ENCODE results near the gene GPR17.
A peak's percentile ranks its signal among the peaks of the same experiment; 100 is the strongest.

GPR17 gene

GRCh38 chr2:127671557-127672302 is 25.8 kb downstream of the GPR17 start:
- DNase-seq = no peak

DNA sequence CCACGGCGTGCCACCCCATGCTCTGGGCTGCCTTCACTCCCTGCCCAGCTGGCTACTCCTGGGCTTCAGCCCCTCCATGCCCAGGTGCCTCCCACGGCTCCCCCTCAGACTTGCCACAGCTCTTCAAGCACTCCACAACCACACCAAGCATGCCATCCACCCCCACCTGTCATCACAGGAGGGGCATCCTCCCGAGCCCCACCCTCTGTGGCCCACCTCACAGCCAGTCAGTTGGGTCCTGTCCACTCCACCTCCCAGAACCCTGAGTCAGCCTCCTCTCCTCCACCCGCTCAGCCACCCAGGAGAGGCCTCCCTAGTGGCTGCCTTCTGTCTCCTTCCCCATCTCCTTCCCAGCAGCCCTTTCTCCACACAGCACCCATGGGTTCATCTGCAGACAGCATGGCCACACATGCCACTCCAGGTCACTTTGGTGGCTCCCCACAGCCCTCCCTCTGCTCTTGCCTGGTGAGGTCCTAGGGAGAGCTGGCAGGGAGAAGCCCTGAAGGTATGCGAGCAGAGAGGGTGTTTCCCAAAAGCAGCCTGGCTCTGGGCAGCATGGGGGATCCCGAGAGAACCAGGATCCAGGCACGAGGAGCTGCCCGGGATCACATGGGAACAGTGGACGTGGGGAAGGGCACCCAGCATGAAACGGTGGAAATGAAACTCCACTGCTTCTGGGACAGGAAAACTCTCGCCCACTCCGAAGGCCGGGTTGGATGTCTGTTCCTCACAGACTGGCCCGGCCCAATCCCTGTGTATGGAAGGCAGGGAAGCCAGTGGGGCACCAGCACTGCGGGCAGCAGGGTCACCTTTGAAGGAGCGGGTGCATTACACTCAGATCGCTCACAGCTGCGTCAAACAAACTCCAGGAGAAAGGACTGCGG is 26.6 kb downstream of the GPR17 start:
- no peak for DNase-seq

- DNase-seq = peak; percentile 27
These were observed 27.5 kb downstream of the GPR17 start for GRCh38 chr2:127673291-127674069.

GRCh38 chr2:127674241-127675209 is 28.6 kb downstream of the GPR17 start:
- DNase-seq = peak; percentile 38

DNA sequence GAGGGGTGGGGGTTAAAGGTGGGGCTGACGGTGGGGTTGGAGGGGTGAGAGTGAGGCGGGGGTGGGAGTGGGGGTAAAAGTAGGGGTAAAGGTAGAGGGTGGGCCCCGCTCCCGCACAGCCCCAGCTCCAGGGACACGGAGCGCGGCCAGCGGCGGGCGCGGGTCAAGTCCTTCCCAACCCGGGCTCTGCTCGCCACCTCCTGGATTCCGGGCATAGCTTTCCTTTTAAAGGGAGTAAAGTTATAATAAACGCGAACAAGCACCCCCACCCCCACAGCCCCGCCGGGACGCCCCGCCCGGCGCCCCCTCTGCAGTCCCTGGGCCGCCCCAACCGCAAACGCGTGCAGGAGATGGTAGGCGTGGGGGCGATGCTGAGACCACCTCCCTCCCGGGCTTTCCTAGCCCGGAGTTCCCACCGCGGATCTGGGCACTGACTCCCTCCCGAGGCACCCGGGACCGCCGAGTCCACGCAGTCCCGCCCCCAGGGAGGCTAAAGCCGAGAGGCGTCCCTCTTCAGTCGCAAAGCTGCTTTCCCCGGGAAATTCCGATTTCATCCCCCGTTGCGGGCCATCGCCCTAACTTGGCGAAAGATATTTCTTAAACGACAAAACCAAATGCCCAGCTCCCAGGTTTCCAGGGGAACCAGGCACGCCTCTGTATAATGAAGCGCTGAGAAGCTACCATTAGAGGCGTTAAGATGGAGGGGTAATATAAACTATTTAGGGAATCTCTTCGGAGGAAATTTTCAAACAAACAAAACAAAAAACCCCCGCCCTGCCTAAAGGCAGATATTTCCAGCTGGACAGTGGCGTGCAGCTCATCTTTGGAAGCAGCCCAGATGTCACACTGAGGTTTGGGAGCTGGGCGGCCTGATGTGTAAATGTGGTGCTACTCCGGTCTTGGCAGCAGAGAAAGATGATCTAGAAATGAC is 29.6 kb downstream of the GPR17 start, which contains the start of gene LIMS2:
Gene LIMS2 (minus strand): TSS at position 200 of the 931 bp plus-strand sequence. CDS start 506 bp downstream, outside the sequence.
- DNase-seq = peak; percentile 77

DNA sequence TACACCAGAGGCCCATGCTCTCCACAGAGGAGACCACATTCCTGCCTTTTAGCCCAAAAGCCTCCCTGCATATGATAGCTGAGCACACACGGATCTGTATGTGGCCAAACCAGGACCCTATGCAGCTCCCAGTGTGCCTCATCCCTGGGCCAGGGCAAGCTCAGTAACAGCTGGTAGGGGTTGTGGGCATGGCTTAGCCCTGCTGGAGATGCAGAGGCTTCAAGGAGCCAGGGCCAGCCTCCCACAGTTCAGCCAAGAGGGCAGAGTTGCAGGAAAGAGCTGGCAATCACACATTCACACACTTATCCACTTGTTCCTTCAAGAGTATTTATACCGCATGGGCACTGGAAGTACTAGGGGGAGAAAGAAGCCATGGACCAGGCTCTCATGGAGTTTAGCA is 31.0 kb downstream of the GPR17 start:
- DNase-seq = no peak

DNA sequence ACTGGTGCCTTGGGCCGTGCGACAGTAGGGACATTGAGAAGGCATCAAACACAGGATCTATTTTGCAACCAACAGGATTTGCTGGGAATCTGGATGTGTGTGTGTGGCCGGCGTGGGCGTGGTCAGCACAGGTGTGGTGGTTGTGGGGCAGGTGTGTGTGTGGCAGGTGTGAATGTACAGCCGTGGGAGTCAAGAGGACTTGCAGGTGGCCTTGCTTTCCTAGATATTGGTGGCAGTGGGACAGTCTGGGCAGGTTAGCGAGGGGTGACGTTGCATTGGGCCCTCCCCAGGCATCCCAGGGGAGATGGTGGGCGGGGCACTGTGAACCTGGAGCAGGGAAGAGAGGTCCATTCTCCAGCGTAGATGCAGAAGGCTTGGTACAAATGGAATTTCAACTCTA is 32.6 kb downstream of the GPR17 start:
- DNase-seq = no peak

- DNase-seq = no peak
These were observed 33.0 kb downstream of the GPR17 start for GRCh38 chr2:127678991-127679390.

DNA sequence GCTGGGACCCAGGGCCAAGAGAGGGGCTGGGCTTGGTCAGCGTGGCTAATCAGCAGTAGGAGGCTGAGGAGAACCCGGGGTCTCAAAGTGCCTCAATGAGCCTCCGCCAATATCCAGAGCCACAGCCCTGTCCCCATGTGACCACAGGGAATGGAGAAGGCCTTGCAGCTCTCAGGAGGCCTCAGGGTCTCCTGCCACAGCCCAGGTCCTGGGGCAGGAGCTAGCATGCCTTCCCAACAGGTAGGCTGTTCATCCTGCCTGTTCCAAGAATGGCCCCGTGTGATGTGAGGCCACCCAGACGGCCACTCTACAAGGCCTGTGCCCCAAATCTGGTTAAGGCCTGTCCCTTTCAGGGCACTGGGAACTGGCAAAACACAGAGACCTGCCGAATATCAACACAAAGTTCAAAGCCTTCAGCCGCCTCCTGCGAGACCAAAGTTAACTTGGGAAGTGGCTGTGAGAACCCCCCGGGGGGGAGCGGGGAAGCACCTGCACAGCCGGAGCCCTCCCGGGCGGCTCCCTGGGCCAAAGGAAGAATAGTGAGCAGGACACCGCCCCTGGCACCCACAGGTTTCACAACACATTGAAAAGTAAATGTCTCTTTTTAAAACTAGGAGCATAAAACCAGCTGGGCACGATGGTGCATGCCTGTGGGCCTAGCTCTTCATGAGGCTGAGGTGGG is 33.9 kb downstream of the GPR17 start:
- no peak for DNase-seq

- DNase-seq = no peak
These were observed 34.8 kb downstream of the GPR17 start for GRCh38 chr2:127680706-127681287.

GRCh38 chr2:127681288-127681804 is 35.4 kb downstream of the GPR17 start:
- DNase-seq = no peak

DNA sequence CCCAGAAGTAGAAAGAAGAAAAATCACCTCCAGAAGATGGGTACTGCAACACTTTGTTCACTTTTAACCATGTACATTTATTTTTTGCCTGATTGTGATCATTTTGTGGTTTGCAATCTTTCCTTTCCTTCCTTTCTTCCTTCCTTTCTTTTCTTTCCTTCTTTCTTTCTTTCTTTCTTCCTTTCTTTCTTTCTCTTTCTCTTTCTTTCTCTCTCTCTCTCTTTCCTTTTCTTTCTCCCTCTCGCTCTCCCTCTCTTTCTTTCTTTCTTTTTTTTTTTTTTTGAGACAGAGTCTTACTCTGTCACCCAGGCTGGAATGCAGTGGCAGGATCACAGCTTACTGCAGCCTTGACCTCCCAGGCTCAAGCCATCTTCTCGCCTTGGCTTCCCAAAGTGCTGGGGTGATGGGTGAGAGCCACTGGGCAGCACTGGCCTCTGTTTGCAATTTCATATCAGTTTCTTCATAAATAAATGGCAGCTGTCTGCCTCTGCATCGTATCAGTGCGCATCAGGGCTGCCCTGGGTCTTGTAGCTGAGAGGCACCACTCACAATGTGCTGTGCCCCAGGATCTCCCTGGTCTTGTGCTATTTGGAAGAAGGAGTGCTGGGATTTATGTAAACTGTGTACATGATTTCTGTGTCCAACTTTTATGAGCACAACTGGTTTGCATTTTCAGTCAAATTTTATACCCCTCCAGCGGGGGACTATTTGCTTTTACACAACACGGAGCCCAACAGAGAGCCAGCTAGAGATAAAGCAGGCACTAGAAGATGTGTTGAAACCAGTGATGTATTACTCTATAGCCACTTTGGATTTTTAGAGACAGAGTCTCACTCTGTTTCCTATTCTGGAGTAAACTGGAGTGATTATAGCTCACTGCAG is 36.3 kb downstream of the GPR17 start:
- no peak for DNase-seq

DNA sequence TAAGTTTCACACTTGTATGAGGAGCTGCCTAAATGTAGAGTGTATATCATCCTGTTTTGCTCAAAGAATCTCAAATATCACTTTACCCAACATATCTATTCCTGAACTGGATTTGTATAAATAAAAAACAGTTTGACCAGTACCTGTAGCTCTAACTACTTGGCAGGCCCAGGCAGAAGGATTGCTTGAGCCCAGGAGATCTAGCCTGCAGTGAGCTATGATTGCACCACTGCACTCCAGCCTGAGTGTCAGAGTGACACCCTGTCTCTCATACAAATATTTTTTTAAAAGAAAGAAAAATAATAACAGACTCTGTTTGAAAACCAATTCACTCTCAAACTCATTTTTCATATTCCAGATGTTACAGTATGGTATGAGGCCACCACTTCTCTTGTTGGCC is 37.1 kb downstream of the GPR17 start:
- no peak for DNase-seq

DNA sequence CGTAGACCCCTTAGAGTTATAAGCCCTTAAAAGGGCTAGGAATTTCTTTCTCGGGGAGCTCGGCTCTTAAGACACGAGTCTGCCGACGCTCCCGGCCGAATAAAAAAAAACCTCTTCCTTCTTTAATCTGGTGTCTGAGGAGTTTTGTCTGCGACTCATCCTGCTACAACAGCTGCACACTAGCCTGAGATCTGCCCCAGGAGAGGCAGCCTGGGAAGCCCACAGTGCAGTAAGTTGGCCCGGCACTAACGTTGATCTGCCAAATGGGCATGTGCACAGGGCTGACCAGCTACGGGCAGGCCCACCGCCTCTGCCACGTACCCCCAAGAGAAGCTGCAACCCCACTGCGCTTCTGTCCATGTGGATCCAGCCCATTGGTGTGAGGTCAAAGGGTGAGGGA is 37.8 kb downstream of the GPR17 start:
- peak; percentile 55 for DNase-seq

- no peak for DNase-seq
These were observed 39.6 kb downstream of the GPR17 start for GRCh38 chr2:127685410-127686080.

DNA sequence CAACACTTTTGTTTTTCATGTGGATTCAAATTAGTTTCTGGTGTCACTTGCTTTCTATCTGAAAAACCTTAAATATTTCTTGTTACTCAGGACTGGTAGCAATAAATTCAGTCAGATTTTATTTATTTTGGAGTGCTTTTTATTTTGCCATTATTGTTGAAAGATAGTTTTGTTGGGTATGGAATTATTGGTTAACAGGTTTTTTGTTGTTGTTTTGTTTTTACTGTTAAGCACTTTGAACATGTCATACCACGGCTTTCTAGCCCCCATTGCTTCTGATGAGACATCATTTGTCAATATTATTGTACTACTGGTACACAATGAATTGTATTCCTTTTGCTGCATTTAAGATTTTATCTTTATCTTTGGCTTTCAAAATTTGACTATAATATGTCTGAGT is 42.5 kb downstream of the GPR17 start:
- DNase-seq = no peak

- DNase-seq = no peak
These were observed 44.7 kb downstream of the GPR17 start for GRCh38 chr2:127690696-127691095.

GRCh38 chr2:127694986-127695385 is 49.0 kb downstream of the GPR17 start:
- no peak for DNase-seq

All from fibroblast of skin of back (primary cell).